GM23338 (cell line): ENCODE results near the gene SNX30. TPM values are rescaled to one million over a fixed set of nuclear protein-coding genes. Genes with fewer than 3 reads are reported as not detected.

Experiments
- ATAC-seq: fragments of 200-7000 bp; cut with Tn5 transposase; 3 replicates; pipeline ENCODE4 v1.9.1; 2020
- DNase-seq: peaks from one replicate; pipeline ENCODE4 v3.0.0-alpha.2; 2015; ENCODE audit warnings: low spot score
- H2AFZ ChIP-seq: fragments of 200-600 bp; sonication (generic); 2 replicates; pipeline ENCODE4 v1.8.0; 2016; ENCODE audit warnings: antibody characterized with exemption, mild to moderate bottlenecking, moderate library complexity
- H3F3A ChIP-seq: fragments of 200-600 bp; sonication (generic); replicated peaks from 2 replicates; pipeline ENCODE4 v1.8.0; 2017; ENCODE audit warnings: antibody characterized with exemption, mixed run types, low read depth
- H3K27ac ChIP-seq: fragments of 200-600 bp; sonication (generic); 2 replicates; pipeline ENCODE4 v1.6.1; 2016; ENCODE audit warnings: low read depth
- H3K27me3 ChIP-seq: fragments of 200-600 bp; sonication (generic); 2 replicates; pipeline ENCODE4 v1.8.0; 2016; ENCODE audit warnings: mild to moderate bottlenecking, mixed run types, moderate library complexity; ENCODE audit not compliant: insufficient read depth
- H3K36me3 ChIP-seq: fragments of 200-600 bp; sonication (generic); 2 replicates; pipeline ENCODE4 v1.8.0; 2016; ENCODE audit warnings: mild to moderate bottlenecking; ENCODE audit not compliant: insufficient read depth
- H3K4me1 ChIP-seq: fragments of 200-600 bp; sonication (generic); 2 replicates; pipeline ENCODE4 v1.8.0; 2016; ENCODE audit warnings: mild to moderate bottlenecking, moderate library complexity; ENCODE audit not compliant: insufficient read depth
- H3K4me2 ChIP-seq: fragments of 200-600 bp; sonication (generic); 2 replicates; pipeline ENCODE4 v1.7.1; 2017; ENCODE audit warnings: mixed run types
- H3K4me3 ChIP-seq: fragments of 200-600 bp; sonication (generic); 2 replicates; pipeline ENCODE4 v1.6.1; 2016; ENCODE audit warnings: mixed run types
- H3K79me2 ChIP-seq: fragments of 200-600 bp; sonication (generic); replicated peaks from 2 replicates; pipeline ENCODE4 v1.8.0; 2017; ENCODE audit warnings: mild to moderate bottlenecking; ENCODE audit not compliant: insufficient read depth
- H3K9me2 ChIP-seq: fragments of 200-600 bp; sonication (generic); 2 replicates; pipeline ENCODE4 v1.8.0; 2017; ENCODE audit not compliant: insufficient read depth
- H4K20me1 ChIP-seq: fragments of 200-600 bp; sonication (generic); replicated peaks from 2 replicates; pipeline ENCODE4 v1.8.0; 2017; ENCODE audit warnings: mild to moderate bottlenecking; ENCODE audit not compliant: insufficient read depth
- H3K27ac Mint-ChIP-seq: 2 replicates; pipeline ENCODE4 v1.8.0; 2020; ENCODE audit warnings: inconsistent platforms, mild to moderate bottlenecking, moderate library complexity, mixed read lengths
- H3K27me3 Mint-ChIP-seq: 3 replicates; pipeline ENCODE4 v1.8.0; 2022; ENCODE audit warnings: low read depth, mild to moderate bottlenecking, moderate library complexity, mixed read lengths, inconsistent platforms; ENCODE audit not compliant: insufficient read depth, poor library complexity
- H3K36me3 Mint-ChIP-seq: 3 replicates; pipeline ENCODE4 v1.8.0; 2021; ENCODE audit warnings: low read depth, mild to moderate bottlenecking, inconsistent platforms, moderate library complexity, mixed read lengths
- H3K4me1 Mint-ChIP-seq: 3 replicates; pipeline ENCODE4 v1.8.0; 2020; ENCODE audit warnings: mild to moderate bottlenecking, inconsistent platforms, mixed read lengths
- H3K4me3 Mint-ChIP-seq: 3 replicates; pipeline ENCODE4 v1.8.0; 2021; ENCODE audit warnings: moderate library complexity, mild to moderate bottlenecking, inconsistent platforms, mixed read lengths
- H3K9me3 Mint-ChIP-seq: 3 replicates; pipeline ENCODE4 v1.8.0; 2020; ENCODE audit warnings: moderate library complexity, mild to moderate bottlenecking, inconsistent platforms, mixed read lengths
- EZH2 ChIP-seq: fragments of 200-600 bp; sonication (generic); IDR thresholded peaks from one replicate; pipeline ENCODE4 v1.8.0; 2017; ENCODE audit warnings: antibody characterized with exemption, mild to moderate bottlenecking, low read depth; ENCODE audit not compliant: unreplicated experiment
- EZH2phosphoT487 ChIP-seq: fragments of 200-600 bp; sonication (generic); IDR thresholded peaks from one replicate; pipeline ENCODE4 v1.8.1; 2018; ENCODE audit warnings: antibody characterized with exemption; ENCODE audit not compliant: unreplicated experiment
- JUNB ChIP-seq: IDR thresholded peaks from one replicate; pipeline ENCODE4 v1.6.1; 2016; ENCODE audit warnings: antibody characterized with exemption; ENCODE audit not compliant: unreplicated experiment
- NANOG ChIP-seq: IDR thresholded peaks from 2 replicates; pipeline ENCODE4 v1.6.1; 2016; ENCODE audit warnings: antibody characterized with exemption, borderline replicate concordance
- POLR2AphosphoS5 ChIP-seq: IDR thresholded peaks from 2 replicates; pipeline ENCODE4 v1.6.1; 2016; ENCODE audit warnings: antibody characterized with exemption, low read depth
- ZNF114 ChIP-seq: fragments of 250-450 bp; sonication (Bioruptor Pico); IDR thresholded peaks from 2 replicates; pipeline ENCODE4 v1.5.0; 2020; ENCODE audit warnings: mild to moderate bottlenecking, moderate library complexity
- ZNF331 ChIP-seq: fragments of 250-450 bp; sonication (Bioruptor Pico); IDR thresholded peaks from 2 replicates; pipeline ENCODE4 v1.5.0; 2020; ENCODE audit warnings: low read depth, mild to moderate bottlenecking, moderate library complexity
- polyA plus RNA-seq: library from polyadenylated mRNA; unstranded; fragments of >200 nt; fragmentation: Nextera tagmentation; extraction: Ambion mirVana; gene quantifications from 2 replicates; pipeline ENCODE4 v1.2.1, GENCODE V29; 2016
- total RNA-seq: library from RNA; depleted of rRNA; stranded (reverse); fragments of >200 nt; shearing (Covaris generic); gene quantifications from 2 replicates; pipeline ENCODE4 v1.2.3, GENCODE V29; 2014
- TF ChIP-seq, protein P1 (sequence below): fragments of 250-450 bp; sonication (Bioruptor Pico); IDR thresholded peaks from 2 replicates; pipeline ENCODE4 v1.5.0; 2020; ENCODE audit warnings: mild to moderate bottlenecking, moderate library complexity
- TF ChIP-seq, protein P2 (sequence below): IDR thresholded peaks from 2 replicates; pipeline ENCODE4 v1.6.1; 2016; ENCODE audit warnings: antibody characterized with exemption
- TF ChIP-seq, protein P3 (sequence below): IDR thresholded peaks from one replicate; pipeline ENCODE4 v1.6.1; 2018; ENCODE audit warnings: antibody characterized with exemption; ENCODE audit not compliant: unreplicated experiment
- TF ChIP-seq, protein P4 (sequence below), 2 experiments: fragments of 200-600 bp in 1 of 2; sonication (generic) in 1 of 2; conservative IDR thresholded peaks; 2 replicates each; pipeline versions ENCODE4 v1.5.1 to v1.6.1; 2016 to 2017; ENCODE audit warnings: antibody characterized with exemption in 2 of 2, low read depth in 2 of 2, mild to moderate bottlenecking in 2 of 2, moderate library complexity in 1 of 2

The SNX30 gene
- total and polyA plus RNA-seq, 2 experiments from 2014 or later: 2.1 to 17.8 TPM

DNA sequence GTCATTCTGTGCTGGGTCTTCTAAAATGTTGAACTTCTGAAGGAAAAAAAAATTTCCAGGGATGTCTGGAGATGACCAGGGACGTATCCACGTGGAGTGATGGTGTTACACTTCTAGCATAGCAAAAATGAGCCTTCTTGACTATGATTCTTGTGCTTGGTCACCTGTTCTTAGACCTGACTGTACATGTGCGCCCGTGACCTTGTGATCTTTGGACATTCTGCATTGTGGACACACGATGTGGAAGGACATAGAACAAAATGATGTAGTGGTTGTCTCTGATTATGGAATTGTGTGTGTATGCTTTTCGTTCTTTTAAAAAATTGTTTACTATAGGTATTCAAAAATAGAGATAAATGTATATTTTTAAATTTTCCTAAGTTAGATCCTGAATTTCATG, 61.0 kb downstream of the SNX30 start:
- Mint-ChIP-seq H3K27me3 (peaks cover 4% of the 10 kb centered on the region), H3K27ac (no peak overlapping the region), H3K36me3 (no peaks in the 10 kb centered on the region), H3K4me1 (no peaks in the 10 kb centered on the region), H3K9me3 (no peaks in the 10 kb centered on the region), H3K4me3 (no peak overlapping the region)
- TF ChIP-seq ZNF331 (no peak), EZH2phosphoT487 (no peak), EZH2 (no peak), NANOG (no peak), POLR2AphosphoS5 (no peak), JUNB (no peak), ZNF114 (no peak)
- TF ChIP-seq, protein P1, sequence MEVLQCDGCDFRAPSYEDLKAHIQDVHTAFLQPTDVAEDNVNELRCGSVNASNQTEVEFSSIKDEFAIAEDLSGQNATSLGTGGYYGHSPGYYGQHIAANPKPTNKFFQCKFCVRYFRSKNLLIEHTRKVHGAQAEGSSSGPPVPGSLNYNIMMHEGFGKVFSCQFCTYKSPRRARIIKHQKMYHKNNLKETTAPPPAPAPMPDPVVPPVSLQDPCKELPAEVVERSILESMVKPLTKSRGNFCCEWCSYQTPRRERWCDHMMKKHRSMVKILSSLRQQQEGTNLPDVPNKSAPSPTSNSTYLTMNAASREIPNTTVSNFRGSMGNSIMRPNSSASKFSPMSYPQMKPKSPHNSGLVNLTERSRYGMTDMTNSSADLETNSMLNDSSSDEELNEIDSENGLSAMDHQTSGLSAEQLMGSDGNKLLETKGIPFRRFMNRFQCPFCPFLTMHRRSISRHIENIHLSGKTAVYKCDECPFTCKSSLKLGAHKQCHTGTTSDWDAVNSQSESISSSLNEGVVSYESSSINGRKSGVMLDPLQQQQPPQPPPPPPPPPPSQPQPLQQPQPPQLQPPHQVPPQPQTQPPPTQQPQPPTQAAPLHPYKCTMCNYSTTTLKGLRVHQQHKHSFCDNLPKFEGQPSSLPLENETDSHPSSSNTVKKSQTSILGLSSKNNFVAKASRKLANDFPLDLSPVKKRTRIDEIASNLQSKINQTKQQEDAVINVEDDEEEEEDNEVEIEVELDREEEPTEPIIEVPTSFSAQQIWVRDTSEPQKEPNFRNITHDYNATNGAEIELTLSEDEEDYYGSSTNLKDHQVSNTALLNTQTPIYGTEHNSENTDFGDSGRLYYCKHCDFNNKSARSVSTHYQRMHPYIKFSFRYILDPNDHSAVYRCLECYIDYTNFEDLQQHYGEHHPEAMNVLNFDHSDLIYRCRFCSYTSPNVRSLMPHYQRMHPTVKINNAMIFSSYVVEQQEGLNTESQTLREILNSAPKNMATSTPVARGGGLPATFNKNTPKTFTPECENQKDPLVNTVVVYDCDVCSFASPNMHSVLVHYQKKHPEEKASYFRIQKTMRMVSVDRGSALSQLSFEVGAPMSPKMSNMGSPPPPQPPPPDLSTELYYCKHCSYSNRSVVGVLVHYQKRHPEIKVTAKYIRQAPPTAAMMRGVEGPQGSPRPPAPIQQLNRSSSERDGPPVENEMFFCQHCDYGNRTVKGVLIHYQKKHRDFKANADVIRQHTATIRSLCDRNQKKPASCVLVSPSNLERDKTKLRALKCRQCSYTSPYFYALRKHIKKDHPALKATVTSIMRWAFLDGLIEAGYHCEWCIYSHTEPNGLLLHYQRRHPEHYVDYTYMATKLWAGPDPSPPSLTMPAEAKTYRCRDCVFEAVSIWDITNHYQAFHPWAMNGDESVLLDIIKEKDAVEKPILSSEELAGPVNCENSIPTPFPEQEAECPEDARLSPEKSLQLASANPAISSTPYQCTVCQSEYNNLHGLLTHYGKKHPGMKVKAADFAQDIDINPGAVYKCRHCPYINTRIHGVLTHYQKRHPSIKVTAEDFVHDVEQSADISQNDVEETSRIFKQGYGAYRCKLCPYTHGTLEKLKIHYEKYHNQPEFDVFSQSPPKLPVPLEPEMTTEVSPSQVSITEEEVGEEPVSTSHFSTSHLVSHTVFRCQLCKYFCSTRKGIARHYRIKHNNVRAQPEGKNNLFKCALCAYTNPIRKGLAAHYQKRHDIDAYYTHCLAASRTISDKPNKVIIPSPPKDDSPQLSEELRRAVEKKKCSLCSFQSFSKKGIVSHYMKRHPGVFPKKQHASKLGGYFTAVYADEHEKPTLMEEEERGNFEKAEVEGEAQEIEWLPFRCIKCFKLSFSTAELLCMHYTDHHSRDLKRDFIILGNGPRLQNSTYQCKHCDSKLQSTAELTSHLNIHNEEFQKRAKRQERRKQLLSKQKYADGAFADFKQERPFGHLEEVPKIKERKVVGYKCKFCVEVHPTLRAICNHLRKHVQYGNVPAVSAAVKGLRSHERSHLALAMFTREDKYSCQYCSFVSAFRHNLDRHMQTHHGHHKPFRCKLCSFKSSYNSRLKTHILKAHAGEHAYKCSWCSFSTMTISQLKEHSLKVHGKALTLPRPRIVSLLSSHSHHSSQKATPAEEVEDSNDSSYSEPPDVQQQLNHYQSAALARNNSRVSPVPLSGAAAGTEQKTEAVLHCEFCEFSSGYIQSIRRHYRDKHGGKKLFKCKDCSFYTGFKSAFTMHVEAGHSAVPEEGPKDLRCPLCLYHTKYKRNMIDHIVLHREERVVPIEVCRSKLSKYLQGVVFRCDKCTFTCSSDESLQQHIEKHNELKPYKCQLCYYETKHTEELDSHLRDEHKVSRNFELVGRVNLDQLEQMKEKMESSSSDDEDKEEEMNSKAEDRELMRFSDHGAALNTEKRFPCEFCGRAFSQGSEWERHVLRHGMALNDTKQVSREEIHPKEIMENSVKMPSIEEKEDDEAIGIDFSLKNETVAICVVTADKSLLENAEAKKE: no peak
- TF ChIP-seq, protein P2, sequence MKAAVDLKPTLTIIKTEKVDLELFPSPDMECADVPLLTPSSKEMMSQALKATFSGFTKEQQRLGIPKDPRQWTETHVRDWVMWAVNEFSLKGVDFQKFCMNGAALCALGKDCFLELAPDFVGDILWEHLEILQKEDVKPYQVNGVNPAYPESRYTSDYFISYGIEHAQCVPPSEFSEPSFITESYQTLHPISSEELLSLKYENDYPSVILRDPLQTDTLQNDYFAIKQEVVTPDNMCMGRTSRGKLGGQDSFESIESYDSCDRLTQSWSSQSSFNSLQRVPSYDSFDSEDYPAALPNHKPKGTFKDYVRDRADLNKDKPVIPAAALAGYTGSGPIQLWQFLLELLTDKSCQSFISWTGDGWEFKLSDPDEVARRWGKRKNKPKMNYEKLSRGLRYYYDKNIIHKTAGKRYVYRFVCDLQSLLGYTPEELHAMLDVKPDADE: no peak
- TF ChIP-seq, protein P3, sequence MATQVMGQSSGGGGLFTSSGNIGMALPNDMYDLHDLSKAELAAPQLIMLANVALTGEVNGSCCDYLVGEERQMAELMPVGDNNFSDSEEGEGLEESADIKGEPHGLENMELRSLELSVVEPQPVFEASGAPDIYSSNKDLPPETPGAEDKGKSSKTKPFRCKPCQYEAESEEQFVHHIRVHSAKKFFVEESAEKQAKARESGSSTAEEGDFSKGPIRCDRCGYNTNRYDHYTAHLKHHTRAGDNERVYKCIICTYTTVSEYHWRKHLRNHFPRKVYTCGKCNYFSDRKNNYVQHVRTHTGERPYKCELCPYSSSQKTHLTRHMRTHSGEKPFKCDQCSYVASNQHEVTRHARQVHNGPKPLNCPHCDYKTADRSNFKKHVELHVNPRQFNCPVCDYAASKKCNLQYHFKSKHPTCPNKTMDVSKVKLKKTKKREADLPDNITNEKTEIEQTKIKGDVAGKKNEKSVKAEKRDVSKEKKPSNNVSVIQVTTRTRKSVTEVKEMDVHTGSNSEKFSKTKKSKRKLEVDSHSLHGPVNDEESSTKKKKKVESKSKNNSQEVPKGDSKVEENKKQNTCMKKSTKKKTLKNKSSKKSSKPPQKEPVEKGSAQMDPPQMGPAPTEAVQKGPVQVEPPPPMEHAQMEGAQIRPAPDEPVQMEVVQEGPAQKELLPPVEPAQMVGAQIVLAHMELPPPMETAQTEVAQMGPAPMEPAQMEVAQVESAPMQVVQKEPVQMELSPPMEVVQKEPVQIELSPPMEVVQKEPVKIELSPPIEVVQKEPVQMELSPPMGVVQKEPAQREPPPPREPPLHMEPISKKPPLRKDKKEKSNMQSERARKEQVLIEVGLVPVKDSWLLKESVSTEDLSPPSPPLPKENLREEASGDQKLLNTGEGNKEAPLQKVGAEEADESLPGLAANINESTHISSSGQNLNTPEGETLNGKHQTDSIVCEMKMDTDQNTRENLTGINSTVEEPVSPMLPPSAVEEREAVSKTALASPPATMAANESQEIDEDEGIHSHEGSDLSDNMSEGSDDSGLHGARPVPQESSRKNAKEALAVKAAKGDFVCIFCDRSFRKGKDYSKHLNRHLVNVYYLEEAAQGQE: no peak
- TF ChIP-seq, protein P4, sequence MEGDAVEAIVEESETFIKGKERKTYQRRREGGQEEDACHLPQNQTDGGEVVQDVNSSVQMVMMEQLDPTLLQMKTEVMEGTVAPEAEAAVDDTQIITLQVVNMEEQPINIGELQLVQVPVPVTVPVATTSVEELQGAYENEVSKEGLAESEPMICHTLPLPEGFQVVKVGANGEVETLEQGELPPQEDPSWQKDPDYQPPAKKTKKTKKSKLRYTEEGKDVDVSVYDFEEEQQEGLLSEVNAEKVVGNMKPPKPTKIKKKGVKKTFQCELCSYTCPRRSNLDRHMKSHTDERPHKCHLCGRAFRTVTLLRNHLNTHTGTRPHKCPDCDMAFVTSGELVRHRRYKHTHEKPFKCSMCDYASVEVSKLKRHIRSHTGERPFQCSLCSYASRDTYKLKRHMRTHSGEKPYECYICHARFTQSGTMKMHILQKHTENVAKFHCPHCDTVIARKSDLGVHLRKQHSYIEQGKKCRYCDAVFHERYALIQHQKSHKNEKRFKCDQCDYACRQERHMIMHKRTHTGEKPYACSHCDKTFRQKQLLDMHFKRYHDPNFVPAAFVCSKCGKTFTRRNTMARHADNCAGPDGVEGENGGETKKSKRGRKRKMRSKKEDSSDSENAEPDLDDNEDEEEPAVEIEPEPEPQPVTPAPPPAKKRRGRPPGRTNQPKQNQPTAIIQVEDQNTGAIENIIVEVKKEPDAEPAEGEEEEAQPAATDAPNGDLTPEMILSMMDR (conservative IDR thresholded peaks at IDR 0.05; ENCODE audit: low read depth in 2 of 2): no peak
- H3K4me2 ChIP-seq: no peak overlapping the region
- 0 out of 2 replicates have a peak, but pooled peaks cover 9% of the 10 kb centered on the region for H3K9me2 ChIP-seq
- no peaks in the 10 kb centered on the region; the same call in 1 of the 2 replicates for H4K20me1 ChIP-seq
- H3F3A ChIP-seq: no peaks in the 10 kb centered on the region
- no peaks in the 10 kb centered on the region for H3K36me3 ChIP-seq
- DNase-seq (no peak), ATAC-seq (no peak)
- no peak overlapping the region for H3K27ac ChIP-seq
- H3K4me3 ChIP-seq: no peak overlapping the region
- no peak overlapping the region for H2AFZ ChIP-seq
- peaks cover 8% of the 10 kb centered on the region; the same call in 1 of the 2 replicates for H3K79me2 ChIP-seq
- no peaks in the 10 kb centered on the region for H3K27me3 ChIP-seq
- no peaks in the 10 kb centered on the region; the same call in none of the 2 replicates for H3K4me1 ChIP-seq
